ENCODE data around the gene ZNF213.

Gene ZNF213

DNA sequence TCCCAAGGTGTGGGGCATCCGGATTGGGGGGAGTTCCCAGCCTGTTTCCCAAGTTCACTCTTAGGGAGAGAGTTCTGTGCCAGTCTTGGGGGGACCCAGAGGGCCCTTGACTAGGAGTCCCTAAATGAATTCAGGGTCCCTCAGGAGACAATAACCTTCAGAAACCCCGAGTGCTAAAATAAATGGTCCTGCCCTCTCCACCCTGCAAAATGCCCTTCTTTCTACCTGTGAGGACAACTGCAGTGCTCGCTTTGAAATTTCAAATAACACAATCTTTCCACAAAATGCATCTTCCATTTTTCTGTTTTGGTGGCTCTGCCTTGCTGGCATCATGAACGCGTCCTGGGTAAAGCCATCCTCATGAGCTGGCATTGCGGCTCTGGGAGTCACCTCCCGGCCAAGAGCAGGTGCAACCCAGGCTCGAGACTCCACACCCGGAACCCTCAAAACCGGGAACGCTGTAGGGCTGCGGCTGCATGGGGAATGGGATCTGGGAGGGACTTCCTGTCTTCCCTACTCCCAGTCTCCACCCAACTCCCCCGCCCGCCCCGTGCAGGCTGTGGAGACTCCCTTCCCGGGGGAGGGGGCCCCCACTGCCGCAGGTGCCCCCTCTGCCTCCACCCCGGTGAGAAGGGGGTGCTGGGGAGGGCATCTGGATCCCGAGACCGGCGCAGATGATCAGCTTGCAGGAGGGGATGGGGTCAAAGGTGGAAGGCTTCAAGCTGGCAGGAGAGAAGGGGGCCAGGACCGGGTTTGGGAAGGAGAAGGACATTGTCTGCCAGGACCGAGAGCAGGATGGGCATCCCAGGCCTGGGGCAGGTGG lies 22.6 kb upstream of the ZNF213 start, which contains the start of gene ZNF205:
TSS of gene ZNF205 (plus strand) at position 529 of the 823 bp plus-strand sequence. CDS start 845 bp downstream, outside the sequence.
- TF ChIP-seq, protein P1, sequence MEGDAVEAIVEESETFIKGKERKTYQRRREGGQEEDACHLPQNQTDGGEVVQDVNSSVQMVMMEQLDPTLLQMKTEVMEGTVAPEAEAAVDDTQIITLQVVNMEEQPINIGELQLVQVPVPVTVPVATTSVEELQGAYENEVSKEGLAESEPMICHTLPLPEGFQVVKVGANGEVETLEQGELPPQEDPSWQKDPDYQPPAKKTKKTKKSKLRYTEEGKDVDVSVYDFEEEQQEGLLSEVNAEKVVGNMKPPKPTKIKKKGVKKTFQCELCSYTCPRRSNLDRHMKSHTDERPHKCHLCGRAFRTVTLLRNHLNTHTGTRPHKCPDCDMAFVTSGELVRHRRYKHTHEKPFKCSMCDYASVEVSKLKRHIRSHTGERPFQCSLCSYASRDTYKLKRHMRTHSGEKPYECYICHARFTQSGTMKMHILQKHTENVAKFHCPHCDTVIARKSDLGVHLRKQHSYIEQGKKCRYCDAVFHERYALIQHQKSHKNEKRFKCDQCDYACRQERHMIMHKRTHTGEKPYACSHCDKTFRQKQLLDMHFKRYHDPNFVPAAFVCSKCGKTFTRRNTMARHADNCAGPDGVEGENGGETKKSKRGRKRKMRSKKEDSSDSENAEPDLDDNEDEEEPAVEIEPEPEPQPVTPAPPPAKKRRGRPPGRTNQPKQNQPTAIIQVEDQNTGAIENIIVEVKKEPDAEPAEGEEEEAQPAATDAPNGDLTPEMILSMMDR (IDR thresholded peaks at IDR 0.05; ENCODE audit: low read depth, low read length) = no peak
- no peak for DNase-seq (ENCODE audit: extremely low read depth, low read depth)

DNA sequence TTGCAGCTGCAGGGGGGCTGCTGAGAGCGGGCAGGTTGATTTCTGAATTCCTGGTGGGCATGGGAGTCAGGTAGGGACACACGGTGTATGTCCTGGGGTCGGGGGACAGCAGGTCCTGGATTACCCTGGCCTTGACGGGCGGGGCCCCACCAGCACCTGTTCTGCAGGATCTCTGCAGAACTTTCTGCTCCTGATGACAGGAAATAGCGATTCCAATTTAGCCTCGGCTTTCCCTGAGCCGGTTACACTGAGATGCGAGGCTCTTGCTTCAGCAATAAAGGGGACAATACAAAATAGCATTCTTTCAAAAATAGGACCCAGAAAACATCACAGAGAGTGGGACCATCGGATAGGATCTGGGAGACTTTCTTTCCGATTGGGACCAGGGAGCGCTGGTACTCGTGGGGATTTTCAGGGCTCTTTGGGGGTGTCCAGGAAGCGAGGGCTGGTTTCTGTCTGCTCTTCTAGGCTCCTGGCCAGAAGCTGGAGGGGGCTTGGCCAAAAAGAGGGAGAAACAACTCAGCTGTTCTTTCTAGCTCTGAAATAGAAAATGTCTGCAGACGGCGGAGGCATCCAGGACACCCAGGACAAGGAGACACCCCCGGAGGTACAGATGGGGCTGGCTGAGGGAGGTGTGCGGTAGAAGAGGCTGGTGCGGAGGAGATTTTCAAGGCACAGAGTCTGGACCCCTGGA lies 21.8 kb upstream of the ZNF213 start:
- no peak for DNase-seq (ENCODE audit: extremely low read depth, low read depth)
- TF ChIP-seq, protein P1 (IDR thresholded peaks at IDR 0.05; ENCODE audit: low read depth, low read length) = no peak

DNA sequence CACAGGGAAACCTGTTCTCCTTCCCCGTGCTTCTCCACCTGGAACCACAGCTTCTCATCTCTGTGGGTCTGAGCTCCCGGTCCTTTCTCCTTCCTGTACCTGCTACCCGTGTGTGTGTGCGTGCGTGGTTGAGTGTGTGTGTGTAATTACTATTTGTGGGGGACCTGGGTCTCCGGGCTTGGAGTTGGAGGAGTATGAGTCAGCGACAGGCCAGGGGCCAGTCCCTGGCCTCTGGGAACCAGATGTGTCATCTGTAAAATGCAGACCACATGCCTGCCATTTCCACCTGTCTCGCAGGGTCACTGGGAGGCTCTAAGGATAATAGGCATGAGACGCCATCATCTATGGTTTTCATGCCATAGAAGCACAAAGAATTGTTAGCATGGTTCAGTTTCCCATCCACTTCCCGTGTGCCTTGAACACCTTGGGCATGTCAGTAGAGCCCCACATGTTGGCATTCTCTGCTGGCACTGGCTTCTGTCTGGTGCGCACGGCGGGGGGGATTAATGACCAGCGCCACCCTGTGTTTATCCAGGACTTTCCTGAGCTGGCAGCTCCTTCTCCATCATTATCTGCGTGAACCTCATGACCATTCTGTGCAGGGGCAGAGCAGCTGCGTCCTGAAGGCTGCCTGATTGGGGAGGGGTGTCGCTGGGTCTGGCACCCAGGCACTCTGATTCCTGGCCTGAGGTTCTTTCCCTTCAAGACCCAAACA lies 20.9 kb upstream of the ZNF213 start:
- DNase-seq (ENCODE audit: extremely low read depth, low read depth) = no peak
- TF ChIP-seq, protein P1 (IDR thresholded peaks at IDR 0.05; ENCODE audit: low read depth, low read length) = no peak

DNA sequence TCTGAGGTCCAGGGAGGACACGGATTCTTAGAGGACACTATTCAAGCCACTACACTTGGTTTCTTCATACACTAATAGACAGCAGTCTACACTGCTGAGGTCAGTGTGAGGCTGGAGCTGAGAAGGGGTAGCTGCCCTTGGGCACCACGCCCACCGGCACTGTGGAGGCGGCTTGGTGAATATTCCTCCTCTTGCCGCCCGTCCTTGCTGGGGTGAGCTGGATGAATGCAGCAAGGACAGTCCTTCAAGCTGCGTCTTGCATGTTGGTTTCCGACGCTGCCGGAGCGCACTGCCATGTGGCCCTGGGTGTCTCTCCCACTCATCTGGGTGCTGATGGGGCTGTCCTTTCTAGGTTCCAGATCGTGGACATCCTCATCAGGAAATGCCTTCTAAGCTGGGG lies 19.8 kb upstream of the ZNF213 start:
- TF ChIP-seq, protein P1 (IDR thresholded peaks at IDR 0.05; ENCODE audit: low read depth, low read length) = no peak
- DNase-seq (ENCODE audit: extremely low read depth, low read depth) = no peak

DNA sequence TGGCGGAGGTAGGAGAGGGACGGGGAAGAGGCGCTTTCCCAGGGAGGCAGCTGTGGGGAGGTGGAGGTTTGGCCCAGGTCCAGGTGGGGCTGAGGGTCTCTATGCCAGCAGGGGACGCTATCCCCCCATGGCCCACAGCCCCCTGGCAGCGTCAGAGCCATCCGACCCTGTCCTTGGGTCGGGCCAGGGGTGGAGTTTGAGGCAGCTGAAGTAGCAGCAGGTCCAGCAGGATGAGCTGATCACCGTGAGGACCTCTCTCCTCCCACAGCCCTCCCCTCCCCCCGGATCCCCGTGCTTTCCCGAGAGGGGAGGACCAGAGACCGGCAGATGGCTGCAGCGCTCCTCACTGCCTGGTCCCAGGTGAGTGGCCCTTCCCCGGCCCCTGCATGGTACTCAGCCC lies 19.3 kb upstream of the ZNF213 start:
- DNase-seq (ENCODE audit: extremely low read depth, low read depth) = no peak
- TF ChIP-seq, protein P1 (IDR thresholded peaks at IDR 0.05; ENCODE audit: low read depth, low read length) = no peak

DNA sequence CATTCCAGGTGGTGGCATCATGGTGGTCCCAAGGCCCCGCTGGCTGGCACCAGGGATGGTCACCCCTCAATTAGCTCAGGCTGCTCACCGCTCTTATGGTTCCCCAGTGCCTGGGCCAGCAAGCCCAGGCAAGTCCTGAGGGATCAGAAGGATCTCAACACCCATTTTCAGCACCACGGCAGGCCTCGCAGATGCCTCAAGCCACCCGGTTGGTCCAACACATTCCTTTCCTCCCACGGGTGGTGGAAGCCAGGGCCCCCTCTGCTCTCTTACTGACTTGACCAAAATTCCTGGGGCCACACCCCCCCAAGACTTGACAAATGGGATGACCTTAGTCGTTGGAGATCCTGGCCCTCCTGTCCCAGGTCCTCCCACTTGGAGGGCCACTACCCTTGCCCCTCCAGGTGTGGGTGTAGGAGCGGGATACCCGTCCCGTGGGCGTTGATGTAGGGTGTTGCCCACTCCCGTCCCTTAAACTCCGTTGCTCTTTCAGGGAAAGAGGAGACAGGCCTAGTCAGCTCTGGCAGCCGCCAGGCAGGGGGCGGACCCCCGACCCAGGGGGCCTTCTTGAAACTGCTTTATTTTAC lies 16.5 kb upstream of the ZNF213 start:
- TF ChIP-seq, protein P1 (IDR thresholded peaks at IDR 0.05; ENCODE audit: low read depth, low read length) = no peak
- DNase-seq (ENCODE audit: extremely low read depth, low read depth) = no peak
